Stimulated activated naive CD8-positive, alpha-beta T cell treated with anti-CD3 and anti-CD28 coated beads, Interleukin-15, Interleukin-2, amounts not matched to agents 100 U/mL and 50 U/mL, for 24 hours (primary cell): ENCODE data around the gene CCR5AS.
"Not testable (repeated sequence)": the region's sequence is repeated elsewhere in the genome, so short reads cannot be mapped to it uniquely, and the experiment has no call there.

ENCODE experiments used
- ATAC-seq: fragments of 150-1000 bp; cut with Tn5 transposase; one replicate; pipeline ENCODE4 v1.10.0; 2021
- DNase-seq: peaks from one replicate; pipeline ENCODE4 v3.0.0; 2021

The CCR5AS gene

DNA sequence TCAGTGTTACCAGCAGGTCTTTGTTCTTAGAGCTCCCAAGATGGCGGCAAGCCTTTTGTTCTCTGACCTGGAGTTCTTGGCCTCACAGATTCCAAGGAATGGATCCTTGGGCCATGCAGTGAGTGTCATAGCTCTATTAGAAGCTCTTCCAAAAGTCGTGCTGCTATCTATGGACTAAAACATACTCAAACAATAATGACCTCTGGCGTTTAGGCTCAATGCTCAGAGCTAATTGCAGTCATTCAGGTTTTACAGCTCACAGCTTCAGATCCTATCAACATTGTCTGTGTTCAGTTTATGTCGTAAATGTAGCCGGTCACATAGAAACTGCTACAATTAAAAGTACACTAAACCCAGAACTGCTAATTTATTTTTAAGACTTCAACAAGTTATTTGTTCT, 22.4 kb upstream of the CCR5AS start:
- ATAC-seq (no peak), DNase-seq (no peak)

- DNase-seq (no peak), ATAC-seq (no peak)
Observed at GRCh38 chr3:46427916-46428833, 21.3 kb upstream of the CCR5AS start.

GRCh38 chr3:46427404-46427803, 20.5 kb upstream of the CCR5AS start:
- ATAC-seq, result not testable (repeated sequence)

DNA sequence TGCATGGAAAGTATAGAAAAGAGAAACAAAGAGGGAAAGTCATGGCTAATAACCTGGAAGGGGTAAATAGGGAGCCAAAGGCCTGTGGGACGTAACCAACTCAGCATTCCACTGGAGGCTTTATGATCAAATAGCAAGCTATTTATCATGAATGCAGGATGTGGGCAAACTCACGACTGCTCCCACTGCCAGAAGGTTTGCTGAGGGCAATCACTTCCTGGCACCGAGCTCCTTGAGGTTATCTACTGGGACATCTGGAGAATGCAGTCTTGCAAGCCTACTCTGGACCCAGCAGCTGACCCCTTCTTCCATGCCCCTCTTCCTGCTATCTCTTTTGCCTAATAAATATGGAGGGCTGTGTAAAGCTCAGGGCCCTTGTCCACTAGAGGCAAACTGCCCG, 19.6 kb upstream of the CCR5AS start:
- ATAC-seq, DNase-seq: not testable (repeated sequence)

More at GRCh38 chr3:46427404-46427803, 20.5 kb upstream of the CCR5AS start:
- DNase-seq, result not testable (repeated sequence)

DNA sequence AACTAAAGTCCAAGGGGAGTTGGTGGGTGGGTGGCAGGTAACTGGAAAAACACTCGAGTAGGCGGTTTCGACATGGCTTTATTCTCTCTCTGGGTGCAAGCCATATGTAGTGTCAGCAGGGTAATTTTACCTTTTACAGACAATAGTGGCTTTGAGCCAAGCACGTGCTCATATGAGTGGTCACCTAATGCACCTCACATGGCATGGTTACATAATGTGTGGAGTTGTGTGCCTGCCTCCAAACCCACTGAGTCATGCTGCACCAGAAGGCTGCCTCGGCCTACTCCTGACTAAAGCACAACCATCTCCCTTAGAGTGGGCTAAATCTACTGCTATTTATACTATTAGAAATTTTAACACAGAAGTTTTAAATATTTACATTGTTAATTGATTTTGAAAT, 16.7 kb upstream of the CCR5AS start:
- no peak for DNase-seq
- ATAC-seq, result no peak

DNA sequence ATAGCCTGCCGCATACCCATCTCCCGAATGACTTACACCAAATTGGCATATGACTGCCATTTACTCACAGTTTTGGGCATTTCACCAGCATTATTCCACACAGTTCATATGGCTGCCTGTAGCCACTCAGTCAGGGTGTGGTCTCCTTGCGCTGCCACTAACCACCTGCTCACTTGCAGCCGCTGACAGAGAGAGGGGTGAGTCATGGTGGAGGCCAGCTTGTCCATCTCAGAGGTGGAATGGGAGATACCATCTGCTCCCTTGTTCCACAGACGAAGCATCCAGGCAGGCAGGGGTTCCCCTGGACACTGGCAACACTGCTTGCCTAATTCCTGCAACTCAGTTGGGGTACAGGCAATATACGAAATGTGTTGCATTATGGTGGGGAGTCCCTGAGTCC, 15.8 kb upstream of the CCR5AS start:
- no peak for ATAC-seq
- no peak for DNase-seq

GRCh38 chr3:46420931-46421330, 14.1 kb upstream of the CCR5AS start:
- DNase-seq, result no peak
- ATAC-seq, result no peak

DNA sequence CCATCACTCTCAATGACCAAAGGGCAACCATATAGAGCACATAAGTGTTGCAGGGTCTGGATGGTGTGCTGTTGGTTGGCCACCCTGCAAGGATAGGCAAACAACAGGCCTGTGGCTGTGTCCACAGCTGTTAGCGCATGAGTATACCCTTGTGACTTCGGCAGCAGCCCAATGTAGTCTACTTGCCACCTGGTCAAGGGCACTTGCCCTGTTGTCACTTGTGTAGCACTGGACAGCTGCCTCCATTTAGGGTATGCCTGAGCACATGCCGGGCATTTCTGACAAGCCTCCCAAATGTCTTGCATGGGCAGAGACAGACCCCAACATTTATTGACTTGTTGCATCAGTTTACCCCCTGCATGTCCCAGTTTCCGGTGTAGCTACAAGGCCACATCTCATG, 12.9 kb upstream of the CCR5AS start:
- ATAC-seq, result no peak
- no peak for DNase-seq

GRCh38 chr3:46417841-46418611, 11.2 kb upstream of the CCR5AS start:
- ATAC-seq, result no peak
- DNase-seq, result no peak

DNA sequence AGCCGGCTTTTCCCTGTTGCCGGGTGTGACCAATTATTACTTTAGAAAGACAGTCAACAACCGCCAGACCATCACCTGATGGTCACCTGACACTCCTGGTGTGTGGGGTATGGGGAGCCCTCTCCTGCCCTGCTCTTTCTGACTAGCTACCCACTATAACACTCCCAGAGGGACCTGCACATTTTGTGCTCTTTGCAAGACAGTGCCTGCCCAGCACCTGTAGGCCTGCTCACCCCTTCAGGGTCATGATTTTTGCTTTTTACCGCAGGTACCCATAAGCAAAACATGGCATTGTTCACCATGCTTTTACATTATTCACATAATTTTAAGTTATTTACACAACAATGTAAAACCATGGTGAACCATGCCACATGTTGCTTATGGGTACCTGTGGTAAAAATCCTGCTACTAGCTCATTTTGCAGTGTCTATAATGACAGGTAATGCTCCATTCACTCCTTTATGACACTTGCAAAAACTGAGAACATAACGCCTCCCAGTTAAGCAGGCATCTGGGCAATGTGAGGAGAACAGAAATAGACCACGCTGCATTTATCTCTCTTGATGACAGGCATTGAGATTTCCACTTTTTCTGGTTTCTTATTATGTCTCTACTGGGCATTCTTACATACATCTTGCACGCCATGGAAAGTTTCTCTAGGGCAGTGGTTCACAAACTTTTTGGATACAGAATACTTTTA, 10.1 kb upstream of the CCR5AS start:
- ATAC-seq, result peak; percentile 69

GRCh38 chr3:46416125-46416810, 9.4 kb upstream of the CCR5AS start:
- DNase-seq (peak; percentile 29), ATAC-seq (peak; percentile 64)

More for the DNA sequence above, 10.1 kb upstream of the CCR5AS start:
- DNase-seq, result no peak

DNA sequence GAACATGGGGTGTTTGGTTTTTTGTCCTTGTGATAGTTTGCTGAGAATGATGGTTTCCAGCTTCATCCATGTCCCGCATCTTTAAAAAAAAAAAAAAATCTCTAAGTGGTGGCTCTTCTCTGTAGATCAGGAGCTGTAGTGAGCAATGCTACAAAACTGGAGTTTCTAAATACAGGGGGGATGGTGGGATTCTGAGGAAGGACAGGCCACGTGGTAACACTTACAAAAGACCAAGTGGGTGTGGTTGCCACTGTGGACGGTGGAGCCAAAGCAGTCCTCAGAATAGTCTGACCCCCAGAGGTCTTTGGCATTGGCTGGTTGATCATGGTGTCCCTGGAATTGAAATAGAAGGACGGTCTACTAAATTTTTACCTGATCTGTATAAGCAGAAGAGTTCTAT, 7.9 kb upstream of the CCR5AS start:
- DNase-seq (no peak), ATAC-seq (no peak)

- no peak for ATAC-seq
- DNase-seq, result no peak
Observed at GRCh38 chr3:46413951-46414350, 7.1 kb upstream of the CCR5AS start.

- ATAC-seq, result no peak
- DNase-seq, result no peak
Observed at GRCh38 chr3:46412786-46413298, 6.0 kb upstream of the CCR5AS start.

DNA sequence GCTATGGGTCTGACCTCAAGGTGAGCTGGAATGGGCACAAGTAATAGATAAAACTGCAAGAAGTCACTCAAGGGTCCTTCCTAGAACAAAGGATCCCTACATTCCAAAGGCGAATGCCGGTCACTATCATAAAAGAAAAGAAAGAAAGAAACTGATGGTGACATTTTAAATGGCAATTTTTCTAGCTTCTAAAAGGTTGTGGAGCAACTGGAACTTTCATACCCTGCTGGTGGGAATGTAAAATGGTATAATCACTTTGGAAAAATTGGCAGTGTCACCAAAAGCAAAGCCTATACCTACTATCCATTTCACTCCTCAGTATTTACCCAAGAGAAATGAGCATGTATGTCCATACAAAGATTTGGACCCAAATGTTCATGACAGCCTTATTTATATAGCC, 4.4 kb upstream of the CCR5AS start:
- no peak for DNase-seq
- ATAC-seq, result no peak

DNA sequence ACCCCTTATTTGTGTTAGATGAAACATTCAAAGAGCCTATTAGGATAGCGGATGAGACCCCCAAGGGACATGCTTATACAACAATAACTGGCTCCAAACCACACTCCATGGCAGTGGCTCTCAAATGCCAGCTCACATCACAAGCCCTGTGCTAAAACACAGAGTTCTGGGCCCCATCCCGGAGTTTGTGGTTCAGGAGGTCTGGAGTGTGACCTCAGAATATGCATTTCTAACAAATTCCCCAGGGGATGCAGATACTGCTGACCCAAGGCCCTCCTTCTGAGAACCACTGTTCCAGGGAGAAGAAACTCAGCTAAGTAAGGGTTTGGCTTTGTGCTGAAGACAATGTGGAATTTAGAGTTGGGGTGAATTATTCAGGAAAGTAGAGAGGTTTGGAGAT, 3.8 kb upstream of the CCR5AS start:
- no peak for ATAC-seq
- DNase-seq, result no peak

DNA sequence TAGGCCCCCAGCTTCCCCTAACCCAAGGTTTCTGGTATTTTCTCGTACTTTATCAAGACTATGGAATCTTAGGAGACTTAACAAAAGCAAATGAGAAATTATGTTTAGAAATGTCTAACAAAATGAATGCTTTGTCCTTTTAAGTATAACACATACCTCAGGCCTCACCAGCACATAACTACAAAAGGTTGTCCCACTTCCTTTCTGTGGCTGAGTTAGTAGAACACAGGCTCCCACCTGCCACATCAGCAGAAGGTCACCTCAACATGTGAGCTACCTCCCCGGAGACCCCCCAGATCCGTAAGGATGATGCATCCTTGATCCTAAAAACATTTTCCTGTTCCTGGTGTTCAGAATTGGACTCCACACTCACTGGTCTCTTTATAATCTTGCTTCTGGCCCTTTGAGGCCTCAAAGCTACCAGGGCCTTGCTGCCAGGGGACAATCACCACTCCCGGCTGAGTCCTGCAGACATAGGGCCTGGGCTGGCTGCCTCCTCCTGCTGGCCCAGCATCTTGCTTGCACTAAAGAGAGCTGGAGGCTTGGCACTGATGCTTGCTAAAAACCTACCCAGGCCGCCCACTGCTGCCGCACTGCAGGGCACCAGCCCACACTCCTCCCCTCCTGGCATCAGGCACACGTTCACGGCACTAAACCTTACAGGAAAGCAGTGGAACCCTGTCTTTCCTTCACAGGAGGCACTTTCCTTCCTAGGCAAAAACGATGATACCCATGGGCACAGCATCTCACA, 3.0 kb upstream of the CCR5AS start:
- DNase-seq, result no peak
- ATAC-seq, result no peak

- no peak for ATAC-seq
- DNase-seq, result no peak
Observed at GRCh38 chr3:46408853-46409252, 2.0 kb upstream of the CCR5AS start.

DNA sequence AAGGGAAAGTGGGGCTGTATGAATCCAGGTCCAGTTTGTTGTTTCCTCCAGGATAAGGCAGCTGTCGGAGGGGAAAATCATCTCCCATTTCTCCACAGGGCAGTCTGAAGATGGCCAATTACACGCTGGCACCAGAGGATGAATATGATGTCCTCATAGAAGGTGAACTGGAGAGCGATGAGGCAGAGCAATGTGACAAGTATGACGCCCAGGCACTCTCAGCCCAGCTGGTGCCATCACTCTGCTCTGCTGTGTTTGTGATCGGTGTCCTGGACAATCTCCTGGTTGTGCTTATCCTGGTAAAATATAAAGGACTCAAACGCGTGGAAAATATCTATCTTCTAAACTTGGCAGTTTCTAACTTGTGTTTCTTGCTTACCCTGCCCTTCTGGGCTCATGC, 1.1 kb upstream of the CCR5AS start:
- ATAC-seq (no peak), DNase-seq (no peak)

- ATAC-seq, result no peak
- no peak for DNase-seq
Observed at GRCh38 chr3:46406443-46406787, 451 bp downstream of the CCR5AS start.
